ENCODE data around the gene PABPN1L. TPM values are rescaled to one million over a fixed set of nuclear protein-coding genes. Genes with fewer than 3 reads are reported as not detected.

Gene PABPN1L
- total RNA-seq, 1 experiment from 2014 or later: not detected

GRCh38 chr16:88897696-88898425 lies 31.4 kb upstream of the PABPN1L start:
- H4K20me1 ChIP-seq (ENCODE audit: control insufficient read depth, insufficient read depth, insufficient read length): no peaks in the 10 kb centered on the region
- H3K14ac ChIP-seq (ENCODE audit: insufficient read depth, low read length): no peak overlapping the region
- H2AFZ ChIP-seq (ENCODE audit: low read length): no peak overlapping the region
- H2BK5ac ChIP-seq (ENCODE audit: insufficient read length, low read length): no peak overlapping the region
- H3K79me2 ChIP-seq (ENCODE audit: insufficient read depth, low read length): no peaks in the 10 kb centered on the region
- no peaks in the 10 kb centered on the region for H3K27me3 ChIP-seq (ENCODE audit: insufficient read depth, low read length)
- no peak overlapping the region for H4K91ac ChIP-seq (ENCODE audit: insufficient read length, low read depth, low read length)
- H3K9ac ChIP-seq (ENCODE audit: extremely low read depth, insufficient read length, low read length): no peak overlapping the region
- H3K23ac ChIP-seq (ENCODE audit: insufficient read length, low read depth, low read length): no peak overlapping the region
- no peaks in the 10 kb centered on the region for H3K4me1 ChIP-seq (ENCODE audit: insufficient read depth, low read length)
- H2BK20ac ChIP-seq (ENCODE audit: low read depth, low read length, poor library complexity, severe bottlenecking): no peak overlapping the region
- no peaks in the 10 kb centered on the region for H3K9me3 ChIP-seq (ENCODE audit: control insufficient read depth, low read depth, low read length)
- no peak for DNase-seq
- Mint-ChIP-seq H3K4me1 (peaks cover 0 to 3% of the 10 kb centered on the region in 2 experiments; a peak in 2 of 4 replicates), H3K36me3 (ENCODE audit: insufficient read depth in 1 of 3, low read depth in 3 of 3) (no peaks in the 10 kb centered on the region), H3K4me3 (no peak overlapping the region), H3K9me3 (no peaks in the 10 kb centered on the region), H3K27me3 (ENCODE audit: low read depth) (no peaks in the 10 kb centered on the region), H3K27ac (no peak overlapping the region)
- no peak overlapping the region for H3K27ac ChIP-seq (ENCODE audit: insufficient read length, low read depth, low read length)
- no peak overlapping the region for H2AK5ac ChIP-seq (ENCODE audit: insufficient read length, low read length)
- H3K4me2 ChIP-seq (ENCODE audit: insufficient read depth, insufficient read length, low read length): no peak overlapping the region
- no peak overlapping the region for H4K8ac ChIP-seq (replicated peaks; ENCODE audit: insufficient read length, low read depth, low read length)
- H2BK120ac ChIP-seq (ENCODE audit: low read depth, low read length, poor library complexity, severe bottlenecking): no peak overlapping the region
- no peak overlapping the region for H3K4ac ChIP-seq (ENCODE audit: low read depth, low read length)
- H3K56ac ChIP-seq (ENCODE audit: insufficient read length, low read depth, low read length): no peak overlapping the region
- TF ChIP-seq CTCF (conservative IDR thresholded peaks at IDR 0.05): no peak
- no peak overlapping the region for H3K18ac ChIP-seq (ENCODE audit: insufficient read length, low read depth, low read length)
- H3T11ph ChIP-seq (ENCODE audit: low read length): no peak overlapping the region
- H2BK15ac ChIP-seq (ENCODE audit: low read depth, low read length): no peak overlapping the region
- no peak overlapping the region for H2BK12ac ChIP-seq (ENCODE audit: insufficient read length, low read depth, low read length)
- WGBS (ENCODE audit: extremely low coverage, insufficient read length, low lambda C conversion rate): no CpG with 5 or more reads among the region's 34 CpGs
- no peak overlapping the region for H4K5ac ChIP-seq (ENCODE audit: insufficient read length, low read depth, low read length)
- H3K23me2 ChIP-seq (ENCODE audit: insufficient read length, low read depth, low read length, poor library complexity, severe bottlenecking): no peaks in the 10 kb centered on the region
- no peaks in the 10 kb centered on the region for H3K79me1 ChIP-seq (ENCODE audit: insufficient read depth, low read depth, low read length, poor library complexity, severe bottlenecking)
